HFF-Myc (cell line): Measurements from ENCODE around the gene DNAJB5.

ENCODE experiments used
- DNase-seq: peaks from one replicate; pipeline ENCODE4 v3.0.0-alpha.2; 2011; ENCODE audit warnings: low read depth; ENCODE audit errors: extremely low read depth
- H3K4me3 ChIP-seq: replicated peaks from 2 replicates; pipeline ENCODE4 v1.5.1; 2011; ENCODE audit warnings: low read depth, mild to moderate bottlenecking, control low read depth, low read length
- CTCF ChIP-seq: IDR thresholded peaks from 2 replicates; pipeline ENCODE4 v1.5.1; 2012; ENCODE audit warnings: mild to moderate bottlenecking, low read depth, low read length, control low read depth; ENCODE audit errors: missing control alignments

The DNAJB5 gene

DNA sequence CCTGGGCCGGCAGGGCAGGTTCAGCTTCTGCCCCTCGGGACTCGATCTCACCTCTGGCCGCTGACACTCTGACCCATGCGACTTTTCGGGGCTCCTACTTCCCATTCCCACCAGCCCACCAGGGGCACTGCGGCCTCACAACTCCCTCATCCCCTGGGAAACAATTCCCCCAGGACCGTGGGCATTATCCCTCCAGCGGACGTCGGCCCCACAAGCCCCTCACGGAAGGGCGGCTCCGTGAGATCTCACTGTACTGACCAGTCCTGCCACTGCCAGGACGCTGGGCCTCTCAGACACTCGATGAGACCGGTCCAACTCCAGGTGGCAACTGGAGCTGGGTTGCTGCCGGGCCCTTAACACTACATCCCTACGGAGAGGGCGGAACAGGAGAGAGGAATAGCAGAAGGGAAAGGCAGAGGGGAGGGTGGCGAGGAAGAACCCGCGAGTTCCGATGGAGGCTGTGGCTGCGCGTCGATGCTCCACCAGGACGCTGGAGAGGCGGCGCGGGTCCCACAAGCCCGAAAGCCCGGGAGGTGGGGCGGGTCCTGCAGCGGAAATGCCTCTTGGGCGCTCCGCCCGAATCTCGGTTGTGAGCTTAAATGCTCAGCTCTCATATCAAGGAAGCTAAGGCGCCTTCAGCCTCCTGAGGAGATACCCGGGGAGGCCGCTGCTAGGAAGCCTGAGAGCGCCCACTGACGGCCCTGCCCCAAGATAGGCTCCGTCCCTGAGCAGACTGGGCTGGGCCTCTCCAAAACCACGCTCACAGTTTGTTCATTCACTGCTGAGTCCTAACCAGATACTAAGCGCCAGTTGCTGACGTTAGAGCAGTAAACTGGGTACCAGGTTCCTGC, 46.5 kb downstream of the DNAJB5 start:
- peak overlapping the region; percentile 23 for H3K4me3 ChIP-seq
- no peak for TF ChIP-seq CTCF
- DNase-seq: peak; percentile 26

GRCh38 chr9:35042081-35042604, 52.6 kb downstream of the DNAJB5 start:
- TF ChIP-seq CTCF: no peak
- no peak overlapping the region for H3K4me3 ChIP-seq
- no peak for DNase-seq

DNA sequence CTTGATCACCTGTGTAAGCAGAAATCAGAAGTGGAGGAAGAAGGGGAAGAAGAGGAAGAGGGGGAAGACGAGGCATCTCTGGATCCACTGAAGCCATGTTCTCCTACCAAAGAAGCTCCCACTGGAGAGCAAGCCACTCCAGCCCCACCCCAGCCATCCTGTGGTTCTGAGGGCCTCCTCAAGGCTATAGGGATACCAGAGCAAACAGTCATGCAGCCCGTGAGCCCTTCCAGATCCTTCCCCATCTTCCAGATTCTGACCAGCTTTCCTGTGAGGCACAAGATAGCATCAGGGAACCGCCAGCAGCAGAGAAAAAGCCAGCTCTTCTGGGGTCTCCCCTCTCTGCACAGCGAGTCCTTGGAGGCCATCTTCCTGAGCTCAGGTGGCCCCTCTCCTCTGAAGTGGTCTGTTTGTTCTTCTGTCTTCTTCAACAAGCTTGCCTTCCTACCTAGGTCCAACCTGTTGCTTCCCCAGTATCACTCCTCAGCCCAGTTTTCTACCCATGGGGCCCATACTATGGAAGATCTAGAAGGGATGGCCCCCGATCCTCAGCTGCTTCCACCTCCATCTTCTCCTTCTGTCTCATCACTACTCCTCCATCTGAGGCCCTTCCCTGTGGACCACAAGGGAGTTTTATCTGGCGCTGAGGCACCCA, 53.5 kb downstream of the DNAJB5 start:
- TF ChIP-seq CTCF: no peak
- H3K4me3 ChIP-seq: no peak overlapping the region

DNA sequence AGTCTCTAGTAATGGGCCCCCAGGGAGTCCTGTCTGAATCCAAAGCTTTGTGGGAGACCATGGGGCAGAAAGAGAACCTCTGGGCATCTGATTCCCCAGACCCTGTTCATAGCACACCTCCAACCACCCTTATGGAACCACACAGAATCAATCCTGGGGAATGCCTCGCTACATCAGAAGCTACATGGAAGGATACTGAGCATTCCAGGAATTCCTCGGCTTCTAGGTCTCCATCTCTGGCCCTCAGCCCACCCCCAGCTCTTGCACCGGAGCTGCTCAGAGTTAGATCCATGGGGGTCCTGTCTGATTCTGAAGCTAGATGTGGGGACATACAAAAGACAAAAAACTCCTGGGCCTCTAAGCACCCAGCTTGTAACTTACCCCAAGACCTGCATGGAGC, 54.5 kb downstream of the DNAJB5 start:
- DNase-seq: no peak
- no peak overlapping the region for H3K4me3 ChIP-seq
- TF ChIP-seq CTCF: no peak

More for the DNA sequence above, 53.5 kb downstream of the DNAJB5 start:
- no peak for DNase-seq
